ENCODE measurements around the gene SLC35A1.

- no peak for TF ChIP-seq MAX (IDR thresholded peaks at IDR 0.05; ENCODE audit: low read depth, low read length)
- no peak for TF ChIP-seq POLR2A (IDR thresholded peaks at IDR 0.05; ENCODE audit: extremely low read depth, insufficient read length)
- TF ChIP-seq CTCF (IDR thresholded peaks at IDR 0.05; ENCODE audit: low read depth, low read length) = no peak
Observed at GRCh38 chr6:87482366-87482765, 9.6 kb downstream of the SLC35A1 start.

All from NB4 (cell line).